Left forelimb (tissue), 1 donor: Measurements from ENCODE around the gene CNKSR3.

Experiments used
- DNase-seq: peaks from one replicate; pipeline ENCODE4 v3.0.0-alpha.2; 2018; ENCODE audit warnings: low spot score

Gene CNKSR3

DNA sequence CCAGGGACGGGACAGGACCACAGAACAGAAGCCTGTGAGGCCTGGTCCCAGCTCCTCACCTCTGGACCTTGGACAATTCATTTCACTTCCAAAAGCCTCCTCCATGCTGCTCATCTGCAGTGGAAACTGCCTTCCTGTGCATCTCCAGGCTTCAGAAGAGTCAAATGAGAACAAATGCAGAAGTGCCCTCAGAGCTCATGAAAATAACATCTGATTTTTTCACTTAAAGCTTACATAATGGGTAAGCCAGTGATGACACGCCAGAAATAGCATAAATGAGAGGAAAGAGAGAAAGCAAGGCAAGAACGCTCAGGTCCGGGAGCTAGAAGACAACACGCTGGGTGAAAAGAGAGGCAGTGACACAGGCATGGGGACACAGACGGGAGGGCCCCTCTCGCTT lies 7.9 kb downstream of the CNKSR3 start:
- no peak for DNase-seq

DNA sequence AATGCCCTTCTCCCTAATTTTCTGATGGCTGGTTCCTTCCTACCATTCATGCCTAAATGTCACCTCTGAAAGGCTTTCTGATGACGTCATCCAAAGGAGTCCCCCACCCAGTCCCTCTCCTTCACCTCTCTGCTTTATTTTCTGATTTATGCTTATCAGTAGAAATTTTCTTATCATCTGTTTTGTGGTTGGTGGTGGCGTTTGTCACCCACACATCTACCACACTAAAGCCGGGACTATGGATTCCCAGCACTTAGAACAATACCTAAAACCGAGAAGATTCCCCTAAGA lies 9.0 kb downstream of the CNKSR3 start:
- no peak for DNase-seq

DNA sequence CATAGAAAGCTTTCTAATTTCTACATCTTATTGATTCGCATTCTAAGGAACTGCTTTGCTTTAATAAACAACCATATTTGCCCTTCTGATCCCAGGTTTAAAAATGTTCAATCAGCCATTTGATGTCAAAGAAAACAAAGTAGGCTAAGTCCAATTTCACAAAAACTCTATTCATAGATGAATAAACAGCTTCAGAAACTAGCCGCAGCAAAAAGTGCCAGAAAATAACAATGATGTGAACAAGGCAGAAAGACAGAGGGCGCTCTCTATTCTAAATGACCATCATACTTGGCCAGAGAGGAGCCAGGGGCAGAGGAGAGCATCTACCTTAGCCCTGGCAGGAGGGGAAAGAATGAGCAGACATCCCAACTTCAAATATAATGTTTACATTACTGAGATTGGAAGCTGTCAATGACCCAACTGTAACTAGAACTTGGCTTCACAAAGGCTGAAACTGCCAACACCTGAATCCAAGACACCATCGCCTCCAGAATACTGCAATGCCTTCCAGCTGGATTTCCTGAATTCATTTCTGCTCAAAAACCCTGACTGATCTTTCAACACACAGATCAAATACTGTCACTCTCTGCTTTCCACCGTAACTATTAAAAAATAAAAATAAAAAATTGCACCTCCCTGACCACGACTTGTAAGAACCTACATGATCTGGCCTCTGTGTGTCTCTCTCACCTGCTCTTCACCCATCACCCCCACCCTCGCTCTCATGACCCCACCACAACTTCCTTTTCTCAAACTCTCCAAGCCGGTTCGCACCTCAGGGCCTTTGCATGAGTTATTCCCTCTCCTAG lies 9.5 kb downstream of the CNKSR3 start:
- no peak for DNase-seq

DNA sequence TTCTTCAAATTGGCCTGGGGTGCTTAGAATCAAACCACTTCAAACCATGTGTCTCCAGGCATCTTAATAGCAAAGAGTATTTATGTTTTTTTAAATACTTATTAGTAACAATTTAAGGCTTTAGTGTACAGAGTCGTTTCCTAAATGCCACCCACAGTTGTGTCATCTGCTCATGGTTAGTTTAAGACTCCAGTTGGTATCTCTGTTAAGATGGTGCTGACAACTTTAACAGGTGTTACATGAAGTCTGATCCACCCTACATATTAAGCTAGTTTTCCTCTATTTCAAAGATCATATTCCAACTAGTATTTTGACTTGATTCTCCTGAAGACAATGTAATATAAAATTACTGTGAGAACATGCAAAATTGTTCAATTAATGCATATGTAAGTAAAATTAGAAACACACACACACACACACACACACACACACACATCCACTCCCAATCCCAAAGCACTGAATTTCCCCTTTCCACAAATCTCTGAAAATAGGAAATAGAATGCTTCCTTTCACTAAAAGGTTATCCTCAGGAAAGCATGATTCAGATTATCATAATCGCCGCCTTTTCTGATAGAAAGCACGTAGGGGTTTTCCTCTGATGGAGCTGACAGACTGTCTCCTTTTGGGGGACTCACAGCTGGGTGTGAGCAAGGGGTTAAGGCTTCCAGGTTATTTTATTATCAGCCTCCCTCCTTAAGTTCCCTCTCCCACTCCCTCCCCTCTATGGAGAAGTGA lies 10.5 kb downstream of the CNKSR3 start:
- no peak for DNase-seq

DNA sequence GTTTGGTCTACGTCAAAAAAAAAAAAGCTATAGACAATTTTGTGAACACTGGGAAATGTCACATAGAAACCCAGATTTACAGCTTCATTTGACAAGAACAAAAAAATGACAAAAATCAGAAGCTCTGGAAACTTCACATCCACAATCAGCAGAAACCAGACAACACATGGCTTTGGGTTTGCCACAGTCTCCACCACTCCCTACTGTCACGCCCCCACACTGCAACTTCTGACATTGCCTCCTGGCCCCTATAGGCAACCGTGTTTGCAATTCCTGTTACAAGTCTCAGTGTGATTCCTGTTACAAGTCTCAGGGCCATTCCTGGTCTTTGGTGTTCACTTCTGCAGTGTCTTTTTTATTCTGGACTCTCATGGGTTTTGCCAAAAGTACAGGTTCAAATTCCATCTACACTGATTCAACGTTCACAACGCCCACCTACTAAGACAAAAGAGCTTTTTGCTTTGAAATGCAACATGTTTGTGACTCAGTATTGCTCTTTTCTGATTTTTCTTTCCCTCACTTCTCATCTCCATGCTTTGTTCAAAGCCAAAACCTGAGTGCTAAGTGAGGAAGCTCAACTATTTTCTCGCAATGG lies 12.0 kb downstream of the CNKSR3 start:
- no peak for DNase-seq

DNA sequence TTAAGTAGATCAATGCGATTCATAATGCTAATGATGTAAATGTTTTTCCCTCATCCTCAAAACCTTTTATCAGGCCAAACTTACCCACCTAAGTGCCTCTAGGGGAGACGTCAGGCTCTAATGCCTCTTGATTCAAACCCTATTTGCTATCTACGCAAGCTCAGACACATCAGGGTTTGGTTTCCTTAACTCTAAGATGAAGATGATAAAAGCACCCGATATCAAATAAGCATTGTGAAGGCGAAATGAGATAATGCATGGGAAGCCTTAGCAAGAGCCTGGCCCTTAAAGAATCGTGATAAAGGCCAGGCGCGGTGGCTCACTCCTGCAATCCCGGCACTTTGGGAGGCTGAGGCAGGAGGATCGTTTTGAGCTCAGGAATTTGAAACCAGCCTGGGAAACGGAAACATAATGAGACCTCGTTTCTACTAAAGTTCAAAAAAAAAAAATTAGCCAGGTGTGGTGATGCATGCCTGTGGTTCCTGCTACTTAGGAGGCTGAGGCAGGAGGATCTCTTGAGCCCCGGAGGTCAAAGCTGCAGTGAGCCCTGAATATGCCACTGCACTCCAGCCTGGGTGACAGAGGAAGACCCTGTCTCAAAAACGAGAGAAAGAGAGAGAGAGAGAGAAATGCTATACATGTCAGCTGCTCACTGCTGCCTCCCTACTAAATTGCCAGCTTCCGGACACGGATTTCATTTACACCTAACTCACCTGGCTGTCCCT lies 13.5 kb downstream of the CNKSR3 start:
- no peak for DNase-seq

DNA sequence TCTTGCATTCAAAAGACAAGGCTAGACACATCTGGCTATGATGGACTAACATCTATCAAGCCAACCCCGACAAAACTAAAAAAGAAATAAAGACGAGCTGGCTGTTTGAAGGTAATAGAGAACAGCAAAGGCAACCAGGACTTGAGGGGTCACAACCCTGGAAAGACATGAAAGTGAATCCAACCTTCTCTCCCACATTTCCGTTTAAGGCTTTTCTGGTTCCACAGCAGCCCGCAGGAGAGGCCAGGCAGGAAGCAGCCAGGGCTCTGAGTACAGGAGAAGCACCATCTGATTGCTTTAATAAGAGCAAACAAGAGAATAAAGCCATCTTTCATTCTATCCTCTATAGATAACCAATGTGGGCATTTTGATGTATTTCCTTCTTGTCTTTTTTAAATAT lies 14.3 kb downstream of the CNKSR3 start:
- DNase-seq, result no peak

DNA sequence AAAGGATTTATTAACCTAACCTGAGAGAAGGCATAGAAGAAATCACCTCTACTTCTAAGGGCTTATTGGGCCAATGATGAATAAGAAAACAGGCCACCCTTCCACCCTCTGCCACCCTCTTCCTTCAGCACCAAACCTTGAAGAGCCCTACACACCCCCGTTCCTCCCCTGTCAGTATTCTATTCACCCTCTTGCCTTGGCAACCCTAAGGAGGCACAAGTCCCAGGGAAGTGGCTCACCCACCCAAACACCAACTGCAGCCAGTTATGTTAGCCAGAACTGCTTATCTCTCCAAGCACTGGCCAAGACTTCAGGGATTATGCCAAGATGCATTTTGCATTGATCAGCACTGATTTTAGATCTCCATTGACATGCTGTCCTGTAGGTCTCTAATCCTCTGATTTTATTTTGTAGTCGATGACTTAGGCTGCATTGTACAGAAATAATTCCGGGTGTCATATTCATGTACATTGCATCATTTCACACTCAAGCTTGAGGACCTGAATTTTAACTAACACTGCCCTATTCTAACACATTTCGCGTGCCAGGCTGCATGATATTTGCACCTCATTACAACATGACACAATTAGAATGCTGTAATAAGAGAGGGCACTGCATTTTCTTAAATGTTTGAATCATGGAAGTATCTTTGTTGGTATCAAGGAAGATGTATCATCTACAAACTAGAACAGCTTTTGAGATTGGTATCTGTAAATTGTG lies 15.7 kb downstream of the CNKSR3 start:
- no peak for DNase-seq

DNA sequence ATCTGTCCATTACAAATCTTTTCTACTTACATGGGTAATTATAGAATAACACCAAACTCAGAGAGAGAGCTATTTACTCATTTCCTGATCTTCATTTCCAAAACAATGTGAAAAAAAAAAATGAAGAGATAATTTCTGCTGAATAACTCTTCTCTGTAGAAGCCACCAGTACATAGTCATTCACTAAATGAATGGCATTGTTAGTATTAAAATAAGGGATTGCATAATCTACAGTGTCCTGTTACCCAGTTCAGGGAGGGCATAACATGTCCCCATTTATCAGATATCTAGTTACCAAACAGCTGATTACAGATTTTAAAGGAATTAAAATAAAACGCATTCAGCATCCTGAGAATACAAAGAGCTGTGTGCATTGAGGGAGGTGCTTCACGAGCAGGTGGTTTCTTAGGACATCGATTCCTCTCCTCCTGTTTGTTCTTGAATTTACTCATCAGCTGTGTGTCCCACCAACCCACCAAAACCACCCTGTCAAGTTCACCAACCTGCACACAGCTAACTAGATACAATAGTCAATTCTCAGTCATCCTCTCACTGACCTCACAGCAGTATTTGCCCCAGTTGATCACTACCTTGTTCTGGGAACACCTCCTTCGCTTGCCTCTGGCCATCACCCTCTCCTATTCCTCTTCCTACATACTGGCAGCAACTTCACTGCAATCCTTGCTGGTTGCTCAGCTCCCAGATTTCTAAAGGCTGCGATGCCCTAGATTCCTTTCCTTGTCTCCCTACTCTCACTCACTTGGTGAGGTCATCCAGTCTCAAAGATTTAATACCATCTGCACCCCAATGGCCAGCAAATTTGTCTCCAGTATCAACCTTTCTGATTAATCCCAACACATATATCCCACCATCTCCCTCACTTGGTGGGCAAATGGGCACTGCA lies 18.7 kb downstream of the CNKSR3 start:
- no peak for DNase-seq

DNA sequence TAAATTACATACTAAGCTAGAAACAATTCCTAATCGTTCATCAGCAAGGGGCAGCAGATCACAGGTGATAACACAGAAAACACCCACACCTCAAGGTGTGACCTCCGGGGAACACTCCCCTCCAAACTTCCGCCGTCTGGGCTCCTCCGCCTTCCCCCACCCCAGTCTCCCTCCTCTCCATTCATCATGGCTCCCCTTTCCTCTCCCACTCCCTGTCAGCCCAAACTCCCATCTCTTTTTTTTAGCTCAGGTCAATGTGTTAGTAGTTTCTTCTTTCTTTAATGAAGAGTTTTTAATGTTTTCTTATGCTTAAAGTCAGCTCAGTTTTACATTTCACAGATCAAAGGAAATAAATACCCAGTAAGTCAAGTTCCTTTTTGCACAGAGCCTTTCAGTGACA lies 20.7 kb downstream of the CNKSR3 start:
- DNase-seq, result no peak

DNA sequence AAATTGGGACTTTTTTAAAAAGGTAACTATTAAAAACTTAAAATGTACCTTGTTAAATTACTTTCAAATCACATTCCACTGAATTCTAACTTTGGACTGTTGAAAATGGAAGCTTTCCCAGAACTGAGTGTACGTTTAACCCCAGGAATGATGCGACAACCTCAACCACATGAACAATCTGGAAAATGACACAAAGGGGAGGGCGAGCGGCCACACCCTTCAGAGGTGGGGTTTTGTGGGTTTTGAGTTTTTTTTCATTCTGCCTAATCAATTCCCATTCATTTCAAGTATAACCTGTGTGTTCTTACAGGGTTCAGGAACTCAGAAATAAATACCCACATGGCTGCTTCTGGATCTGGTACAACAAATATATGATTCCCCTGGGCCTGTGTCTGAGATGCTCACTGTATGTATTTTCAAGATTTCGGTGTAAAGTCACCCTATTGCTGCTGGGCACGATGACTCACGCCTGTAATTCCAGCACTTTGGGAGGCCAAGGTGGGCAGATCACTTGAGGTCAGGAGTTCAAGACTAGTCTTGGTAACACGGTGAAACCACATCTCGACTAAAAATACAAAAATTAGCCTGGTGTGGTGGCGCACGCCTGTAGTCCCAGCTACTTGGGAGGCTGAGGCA lies 21.6 kb downstream of the CNKSR3 start:
- no peak for DNase-seq

DNA sequence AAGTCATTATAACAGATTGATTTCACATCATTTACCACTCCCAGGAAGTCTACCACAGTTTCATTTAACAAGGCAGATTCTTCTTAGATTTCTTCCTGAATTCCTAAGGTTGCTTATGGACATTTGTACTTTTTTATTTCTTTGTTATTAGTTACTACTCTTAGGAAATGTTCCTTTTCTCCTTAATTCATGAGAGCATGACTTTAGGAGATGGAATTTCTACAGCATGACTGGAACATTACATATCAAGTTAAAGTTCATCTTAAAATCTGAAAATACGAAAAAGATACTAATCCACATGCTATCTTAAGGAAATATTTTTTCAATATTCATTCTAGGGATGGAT lies 22.3 kb downstream of the CNKSR3 start:
- no peak for DNase-seq

DNA sequence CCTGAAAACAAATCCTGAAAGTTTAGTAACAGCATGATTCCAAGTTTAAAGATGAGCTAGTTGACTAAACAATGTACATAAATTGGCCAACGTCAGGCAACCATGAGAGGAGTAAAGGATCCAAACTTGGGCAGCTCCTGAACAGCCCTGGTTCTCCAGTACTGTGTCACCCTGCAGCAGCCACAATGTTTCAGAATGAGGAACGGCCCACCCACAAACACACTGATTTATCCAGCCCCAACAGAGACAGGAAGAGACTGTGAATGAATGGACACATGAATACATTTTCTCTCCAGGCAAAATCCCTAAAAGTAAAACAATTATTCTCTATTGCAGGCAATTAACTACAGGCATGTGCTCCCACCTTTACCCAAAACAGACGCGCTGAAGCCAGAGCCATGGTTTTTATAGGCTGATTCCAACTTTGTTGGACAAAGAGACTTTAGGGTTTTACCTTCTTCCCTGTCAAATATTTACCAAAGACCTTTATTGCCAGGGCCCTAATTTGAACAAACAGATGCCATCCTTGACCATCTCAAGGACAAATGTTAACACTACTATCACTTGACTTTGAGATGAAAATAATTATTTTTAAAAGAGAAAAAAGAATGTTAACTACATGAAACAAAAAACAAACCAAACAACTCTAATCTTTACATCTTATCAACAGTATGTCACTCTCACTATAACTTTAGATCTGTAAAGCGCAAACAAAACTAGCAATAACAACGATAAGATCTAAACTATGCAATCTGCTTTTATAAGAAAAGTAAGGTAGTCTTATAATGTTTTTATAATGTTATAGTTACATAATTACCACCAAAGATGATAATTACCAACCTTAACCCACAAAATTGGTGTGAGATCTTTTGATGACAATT lies 22.9 kb downstream of the CNKSR3 start:
- DNase-seq, result no peak

DNA sequence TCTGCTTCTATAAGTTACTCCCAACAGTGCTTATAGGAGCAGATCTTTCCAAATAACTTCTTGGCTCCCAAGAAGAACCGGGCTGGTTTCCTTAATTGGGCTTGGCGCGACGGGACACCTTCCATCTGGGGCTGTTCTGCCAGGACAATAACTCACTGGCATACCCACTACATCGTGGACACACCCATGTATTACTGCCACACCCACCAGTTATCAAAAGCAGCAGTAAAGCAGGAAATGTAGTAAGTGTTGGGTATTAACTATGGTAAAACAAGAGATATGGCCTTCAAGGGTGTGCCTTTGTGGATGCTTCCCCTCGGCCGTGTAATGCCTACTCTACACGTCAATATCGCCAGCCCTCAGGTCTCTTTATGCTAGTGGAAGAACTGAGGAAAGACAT lies 24.7 kb downstream of the CNKSR3 start:
- DNase-seq, result no peak

DNA sequence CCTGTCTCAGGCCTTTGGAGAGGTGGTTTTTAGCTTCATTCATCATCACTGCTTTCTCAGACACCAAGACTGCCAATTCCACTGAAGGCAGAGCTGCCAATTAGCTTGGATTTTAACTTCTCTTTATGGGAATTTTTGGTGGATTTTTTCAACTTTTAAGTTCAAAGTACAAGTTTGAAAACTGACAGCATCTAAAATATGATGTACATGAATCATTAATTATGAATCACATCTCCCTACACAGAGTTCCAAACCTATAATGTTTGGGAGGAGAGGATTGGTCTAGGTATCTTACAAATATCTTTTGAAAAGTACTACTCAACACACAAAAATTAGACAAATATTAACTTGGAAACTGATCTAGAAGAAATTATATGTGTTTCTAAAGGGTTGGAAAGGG lies 25.5 kb downstream of the CNKSR3 start:
- DNase-seq, result no peak

DNA sequence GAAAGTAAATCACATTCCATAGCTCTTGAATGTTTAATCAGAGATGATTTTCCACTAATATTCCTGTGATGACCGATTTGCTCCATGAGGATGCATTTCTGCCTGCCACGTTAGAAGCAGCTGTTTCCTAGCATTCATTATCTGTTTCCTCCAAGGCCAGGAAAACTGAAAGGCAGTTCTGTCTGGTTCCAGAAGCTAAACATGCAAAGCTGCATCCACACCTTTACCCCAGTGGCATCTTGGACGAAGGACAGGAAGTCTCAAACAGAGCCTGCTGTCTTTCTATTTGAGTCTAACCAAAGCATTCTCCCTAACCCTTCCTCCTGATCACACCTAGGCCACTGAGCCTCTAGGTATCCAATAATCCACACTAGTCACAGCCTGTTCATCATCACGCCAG lies 27.6 kb downstream of the CNKSR3 start:
- DNase-seq, result no peak

DNA sequence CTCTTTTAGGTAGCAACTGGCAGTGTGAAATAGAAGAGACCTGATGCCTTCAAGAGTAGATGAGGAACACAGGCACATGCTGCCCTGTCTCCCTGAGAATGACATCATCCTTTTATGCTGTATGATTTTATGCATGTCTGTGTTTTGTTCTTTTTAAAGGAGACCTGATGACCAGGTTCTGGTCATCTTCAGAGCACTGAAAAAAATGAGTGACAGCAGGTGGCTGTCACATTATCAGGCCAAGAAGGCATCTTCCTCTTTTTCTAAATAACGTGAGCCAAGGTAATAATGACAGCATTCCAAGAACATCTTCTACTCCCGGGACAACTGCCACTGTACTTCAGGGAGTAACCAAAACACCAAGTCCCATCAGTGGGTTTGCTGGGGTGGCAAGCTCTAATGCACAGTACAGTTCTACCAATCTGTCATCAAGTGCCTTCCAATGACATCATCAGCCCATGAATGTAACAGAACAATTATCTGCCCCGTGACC lies 28.9 kb downstream of the CNKSR3 start:
- DNase-seq, result no peak

DNA sequence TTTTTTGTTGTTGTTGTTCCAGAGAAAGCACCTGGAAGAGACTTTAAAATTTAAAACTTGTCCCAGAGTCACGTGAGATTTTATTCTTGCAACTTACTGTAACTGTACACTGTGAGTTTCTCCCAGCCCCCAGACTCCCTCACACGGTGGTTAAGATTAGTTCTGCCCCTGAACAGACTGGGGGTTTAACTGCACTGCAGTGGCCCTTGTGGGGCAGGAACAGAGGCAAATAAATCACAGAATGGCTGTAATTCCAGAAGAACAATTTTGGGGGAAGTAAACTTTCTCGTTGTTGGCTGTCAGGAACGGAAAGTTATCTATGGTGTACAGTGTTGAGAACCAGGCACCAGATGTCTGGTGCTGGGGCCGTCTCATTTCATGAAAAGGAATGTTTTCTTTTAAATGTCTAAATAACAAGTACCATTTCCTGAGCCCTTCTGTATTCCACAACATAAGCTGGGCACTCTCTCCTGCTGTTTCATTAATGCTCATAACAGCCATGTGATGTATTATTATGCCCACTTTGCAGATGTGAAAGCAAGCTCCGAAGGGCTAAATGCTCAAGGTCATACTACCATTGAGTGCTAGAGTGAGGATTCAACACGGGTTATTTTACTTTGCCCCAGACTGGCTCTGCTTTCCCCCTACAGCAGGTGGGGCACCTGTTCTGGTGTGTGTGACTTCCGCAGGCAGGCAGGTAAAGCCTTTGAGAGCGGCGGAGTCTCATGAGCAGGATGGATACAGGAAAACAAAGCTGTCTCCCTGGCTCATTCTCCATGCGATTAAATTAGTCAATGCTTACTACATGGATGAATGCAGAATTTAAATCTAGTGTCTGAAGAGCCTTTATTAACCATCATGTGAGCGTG lies 30.5 kb downstream of the CNKSR3 start:
- no peak for DNase-seq
